Mammary epithelial cell (primary cell): Measurements from ENCODE around the gene SPON1.
"Not testable (repeated sequence)": the region's sequence is repeated elsewhere in the genome, so short reads cannot be mapped to it uniquely, and the experiment has no call there.

Source experiments
- EZH2 ChIP-seq: IDR thresholded peaks from 2 replicates; pipeline ENCODE4 v1.6.1; 2012; ENCODE audit warnings: low read length, inconsistent platforms, borderline replicate concordance
- TF ChIP-seq, protein P1 (sequence below), 2 donors: IDR thresholded peaks in 1 of 2; conservative IDR thresholded peaks in 1 of 2; 2 replicates each; pipeline ENCODE4 v1.5.1; 2011 to 2012; ENCODE audit warnings: inconsistent platforms in 2 of 2, low read length in 2 of 2, mild to moderate bottlenecking in 2 of 2, control low read depth in 1 of 2, low read depth in 1 of 2; ENCODE audit not compliant: insufficient read depth in 1 of 2; ENCODE audit errors: extremely low read depth in 1 of 2

DNA sequence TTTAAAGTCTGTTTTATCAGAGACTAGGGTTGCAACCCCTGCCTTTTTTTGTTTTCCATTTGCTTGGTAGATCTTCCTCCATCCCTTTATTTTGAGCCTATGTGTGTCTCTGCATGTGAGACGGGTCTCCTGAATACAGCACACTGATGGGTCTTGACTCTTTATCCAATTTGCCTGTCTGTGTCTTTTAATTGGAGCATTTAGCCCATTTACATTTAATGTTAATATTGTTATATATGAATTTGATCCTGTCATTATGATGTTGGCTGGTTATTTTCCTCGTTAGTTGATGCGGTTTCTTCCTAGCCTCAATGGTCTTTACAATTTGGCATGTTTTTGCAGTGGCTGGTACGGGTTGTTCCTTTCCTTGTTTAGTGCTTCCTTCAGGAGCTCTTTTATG, 25.4 kb upstream of the SPON1 start:
- TF ChIP-seq, protein P1, sequence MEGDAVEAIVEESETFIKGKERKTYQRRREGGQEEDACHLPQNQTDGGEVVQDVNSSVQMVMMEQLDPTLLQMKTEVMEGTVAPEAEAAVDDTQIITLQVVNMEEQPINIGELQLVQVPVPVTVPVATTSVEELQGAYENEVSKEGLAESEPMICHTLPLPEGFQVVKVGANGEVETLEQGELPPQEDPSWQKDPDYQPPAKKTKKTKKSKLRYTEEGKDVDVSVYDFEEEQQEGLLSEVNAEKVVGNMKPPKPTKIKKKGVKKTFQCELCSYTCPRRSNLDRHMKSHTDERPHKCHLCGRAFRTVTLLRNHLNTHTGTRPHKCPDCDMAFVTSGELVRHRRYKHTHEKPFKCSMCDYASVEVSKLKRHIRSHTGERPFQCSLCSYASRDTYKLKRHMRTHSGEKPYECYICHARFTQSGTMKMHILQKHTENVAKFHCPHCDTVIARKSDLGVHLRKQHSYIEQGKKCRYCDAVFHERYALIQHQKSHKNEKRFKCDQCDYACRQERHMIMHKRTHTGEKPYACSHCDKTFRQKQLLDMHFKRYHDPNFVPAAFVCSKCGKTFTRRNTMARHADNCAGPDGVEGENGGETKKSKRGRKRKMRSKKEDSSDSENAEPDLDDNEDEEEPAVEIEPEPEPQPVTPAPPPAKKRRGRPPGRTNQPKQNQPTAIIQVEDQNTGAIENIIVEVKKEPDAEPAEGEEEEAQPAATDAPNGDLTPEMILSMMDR (conservative IDR thresholded peaks at IDR 0.05 in 1 of 2, IDR thresholded peaks at IDR 0.05 in 1 of 2; ENCODE audit: extremely low read depth in 1 of 2, insufficient read depth in 1 of 2, low read depth in 1 of 2, low read length in 2 of 2): not testable (repeated sequence)
- TF ChIP-seq EZH2: not testable (repeated sequence)
